CD4-positive, CD25-positive, alpha-beta regulatory T cell (primary cell): Measurements from ENCODE around the gene CPLANE2. TPM values are rescaled to one million over a fixed set of nuclear protein-coding genes. Genes with fewer than 3 reads are reported as not detected.

Experiments used
- ATAC-seq, 2 donors: fragments of 150-1000 bp; cut with Tn5 transposase; one replicate each; pipeline ENCODE4 v1.10.0; 2021; ENCODE audit warnings: low read depth in 2 of 2, moderate number of reproducible peaks in 2 of 2, moderate library complexity in 1 of 2
- DNase-seq, 3 donors: peaks; one replicate each; pipeline versions ENCODE4 v3.0.0 to v3.0.0-alpha.2; 2012 to 2022; ENCODE audit warnings: mixed read lengths in 1 of 3
- H3K27ac ChIP-seq: one replicate; pipeline ENCODE4 v1.7.0; 2013; ENCODE audit warnings: mild to moderate bottlenecking, low read length; ENCODE audit not compliant: insufficient read depth, poor library complexity, severe bottlenecking
- H3K27me3 ChIP-seq: one replicate; pipeline ENCODE4 v1.7.0; 2013; ENCODE audit warnings: low read length; ENCODE audit not compliant: control insufficient read depth, insufficient read depth
- H3K36me3 ChIP-seq: one replicate; pipeline ENCODE4 v1.7.0; 2013; ENCODE audit warnings: mild to moderate bottlenecking, low read length, moderate library complexity; ENCODE audit not compliant: control insufficient read depth, insufficient read depth
- H3K4me1 ChIP-seq: 2 replicates; pipeline ENCODE4 v1.7.0; 2013; ENCODE audit warnings: mild to moderate bottlenecking, low read length; ENCODE audit not compliant: insufficient read depth, control insufficient read depth, poor library complexity, severe bottlenecking
- H3K4me3 ChIP-seq: one replicate; pipeline ENCODE4 v1.7.0; 2013; ENCODE audit warnings: low read depth, mild to moderate bottlenecking, low read length, moderate library complexity
- H3K9me3 ChIP-seq, 2 experiments: 1 replicate in 1 of 2; 2 replicates in 1 of 2; pipeline ENCODE4 v1.7.0; 2013; ENCODE audit warnings: low read length in 2 of 2, mild to moderate bottlenecking in 1 of 2, moderate library complexity in 1 of 2; ENCODE audit not compliant: control insufficient read depth in 2 of 2
- H3K27ac Mint-ChIP-seq, 3 donors: one replicate each; pipeline ENCODE4 v1.8.0; 2020 to 2022; ENCODE audit warnings: mild to moderate bottlenecking in 3 of 3, mixed read lengths in 3 of 3, moderate library complexity in 2 of 3
- H3K27me3 Mint-ChIP-seq: one replicate; pipeline ENCODE4 v1.8.0; 2022; ENCODE audit warnings: mild to moderate bottlenecking, mixed read lengths
- H3K36me3 Mint-ChIP-seq: one replicate; pipeline ENCODE4 v1.8.0; 2020; ENCODE audit warnings: mixed read lengths
- H3K4me1 Mint-ChIP-seq, 4 donors: one replicate each; pipeline ENCODE4 v1.8.0; 2020 to 2022; ENCODE audit warnings: mixed read lengths in 4 of 4, mild to moderate bottlenecking in 1 of 4
- H3K4me3 Mint-ChIP-seq, 4 donors: one replicate each; pipeline ENCODE4 v1.8.0; 2020 to 2022; ENCODE audit warnings: mild to moderate bottlenecking in 4 of 4, mixed read lengths in 4 of 4, moderate library complexity in 3 of 4
- H3K9me3 Mint-ChIP-seq, 7 donors: one replicate each; pipeline ENCODE4 v1.8.0; 2020 to 2022; ENCODE audit warnings: mixed read lengths in 7 of 7, mild to moderate bottlenecking in 3 of 7, moderate library complexity in 2 of 7
- polyA plus RNA-seq, 4 donors: library from polyadenylated mRNA; unstranded; fragments of 300-500 nt; fragmentation: Illumina TruSeq; gene quantifications; one replicate each; pipeline ENCODE4 v1.2.3, GENCODE V29; 2021
- total RNA-seq: library from RNA; stranded (reverse); gene quantifications from one replicate; pipeline ENCODE4 v1.2.3, GENCODE V29; 2022

CPLANE2 gene
- total and polyA plus RNA-seq, 5 donors from 2014 or later, result 1.2 to 7.5 (median 1.5) TPM

- Histone ChIP-seq H3K4me1 (no peaks in the 10 kb centered on the region), H3K27ac (no peak overlapping the region), H3K36me3 (peaks cover 57% of the 10 kb centered on the region), H3K9me3 (no peaks in the 10 kb centered on the region), H3K4me3 (no peak overlapping the region), H3K27me3 (no peaks in the 10 kb centered on the region)
- peak overlapping the region; percentile 21 to 85 (median 38) for H3K27ac Mint-ChIP-seq
- DNase-seq, result no peak
- peaks cover 4 to 20% (median 6%) of the 10 kb centered on the region in 4 donors for H3K4me1 Mint-ChIP-seq
- peak overlapping the region in 1 of 4 donors; percentile 21 for H3K4me3 Mint-ChIP-seq
- peaks cover 0 to 1% (median 0%) of the 10 kb centered on the region in 7 donors for H3K9me3 Mint-ChIP-seq
- H3K27me3 Mint-ChIP-seq, result no peaks in the 10 kb centered on the region
- no peak for ATAC-seq
- peaks cover 26% of the 10 kb centered on the region for H3K36me3 Mint-ChIP-seq
Observed at GRCh38 chr1:16254263-16254928, 17.4 kb upstream of the CPLANE2 start.

GRCh38 chr1:16253332-16253922, 16.4 kb upstream of the CPLANE2 start:
- no peaks in the 10 kb centered on the region for H3K4me1 ChIP-seq
- no peak overlapping the region for H3K4me3 ChIP-seq
- Mint-ChIP-seq H3K4me3 (no peak overlapping the region), H3K9me3 (peaks cover 0 to 1% (median 0%) of the 10 kb centered on the region in 7 donors), H3K4me1 (peaks cover 4 to 20% (median 5%) of the 10 kb centered on the region in 4 donors), H3K36me3 (peaks cover 26% of the 10 kb centered on the region), H3K27ac (no peak overlapping the region), H3K27me3 (no peaks in the 10 kb centered on the region)
- H3K27me3 ChIP-seq, result no peaks in the 10 kb centered on the region
- no peaks in the 10 kb centered on the region for H3K9me3 ChIP-seq
- no peak overlapping the region for H3K27ac ChIP-seq
- DNase-seq, result no peak
- ATAC-seq, result no peak
- H3K36me3 ChIP-seq, result peaks cover 60% of the 10 kb centered on the region

GRCh38 chr1:16252912-16253311, 15.9 kb upstream of the CPLANE2 start:
- no peak overlapping the region for H3K27ac ChIP-seq
- no peaks in the 10 kb centered on the region for H3K9me3 ChIP-seq
- H3K36me3 Mint-ChIP-seq, result peaks cover 26% of the 10 kb centered on the region
- peak overlapping the region in 2 of 3 donors; percentile 4 to 54 for H3K27ac Mint-ChIP-seq
- H3K4me1 Mint-ChIP-seq, result peaks cover 4 to 20% (median 5%) of the 10 kb centered on the region in 4 donors
- peaks cover 64% of the 10 kb centered on the region for H3K36me3 ChIP-seq
- no peak overlapping the region for H3K4me3 Mint-ChIP-seq
- no peaks in the 10 kb centered on the region for H3K4me1 ChIP-seq
- H3K4me3 ChIP-seq, result no peak overlapping the region
- H3K27me3 ChIP-seq, result no peaks in the 10 kb centered on the region
- H3K27me3 Mint-ChIP-seq, result no peaks in the 10 kb centered on the region
- peaks cover 0 to 1% (median 0%) of the 10 kb centered on the region in 7 donors for H3K9me3 Mint-ChIP-seq
- DNase-seq (no peak), ATAC-seq (no peak)

- H3K4me3 ChIP-seq, result no peak overlapping the region
- peaks cover 0 to 1% (median 0%) of the 10 kb centered on the region in 7 donors for H3K9me3 Mint-ChIP-seq
- no peaks in the 10 kb centered on the region for H3K4me1 ChIP-seq
- no peaks in the 10 kb centered on the region for H3K9me3 ChIP-seq
- peaks cover 4 to 18% (median 5%) of the 10 kb centered on the region in 4 donors for H3K4me1 Mint-ChIP-seq
- DNase-seq (no peak), ATAC-seq (no peak)
- H3K36me3 Mint-ChIP-seq, result peaks cover 31% of the 10 kb centered on the region
- peaks cover 65% of the 10 kb centered on the region for H3K36me3 ChIP-seq
- no peaks in the 10 kb centered on the region for H3K27me3 Mint-ChIP-seq
- no peaks in the 10 kb centered on the region for H3K27me3 ChIP-seq
- H3K27ac ChIP-seq, result no peak overlapping the region
- no peak overlapping the region for H3K27ac Mint-ChIP-seq
- no peak overlapping the region for H3K4me3 Mint-ChIP-seq
Observed at GRCh38 chr1:16251381-16251780, 14.4 kb upstream of the CPLANE2 start.

- Mint-ChIP-seq H3K36me3 (peaks cover 31% of the 10 kb centered on the region), H3K27me3 (no peaks in the 10 kb centered on the region), H3K9me3 (peaks cover 0 to 1% (median 0%) of the 10 kb centered on the region in 7 donors), H3K4me3 (no peak overlapping the region), H3K4me1 (peaks cover 4 to 16% (median 5%) of the 10 kb centered on the region in 4 donors), H3K27ac (no peak overlapping the region)
- H3K36me3 ChIP-seq, result peaks cover 60% of the 10 kb centered on the region
- DNase-seq (no peak), ATAC-seq (no peak)
- no peak overlapping the region for H3K27ac ChIP-seq
- no peaks in the 10 kb centered on the region for H3K27me3 ChIP-seq
- no peaks in the 10 kb centered on the region for H3K9me3 ChIP-seq
- H3K4me1 ChIP-seq, result no peaks in the 10 kb centered on the region
- no peak overlapping the region for H3K4me3 ChIP-seq
Observed at GRCh38 chr1:16250524-16251251, 13.7 kb upstream of the CPLANE2 start.

- no peak for ATAC-seq
- H3K27ac ChIP-seq, result no peak overlapping the region
- peaks cover under 1 to 11% (median 5%) of the 10 kb centered on the region in 4 donors for H3K4me1 Mint-ChIP-seq
- peak overlapping the region; percentile 23 to 82 (median 46) for H3K27ac Mint-ChIP-seq
- no peak overlapping the region for H3K4me3 Mint-ChIP-seq
- H3K27me3 Mint-ChIP-seq, result no peaks in the 10 kb centered on the region
- H3K4me3 ChIP-seq, result no peak overlapping the region
- H3K36me3 Mint-ChIP-seq, result peaks cover 29% of the 10 kb centered on the region
- peaks cover 53% of the 10 kb centered on the region for H3K36me3 ChIP-seq
- H3K9me3 ChIP-seq, result no peaks in the 10 kb centered on the region
- no peaks in the 10 kb centered on the region for H3K27me3 ChIP-seq
- no peaks in the 10 kb centered on the region for H3K9me3 Mint-ChIP-seq
- no peak for DNase-seq
- H3K4me1 ChIP-seq, result no peaks in the 10 kb centered on the region
Observed at GRCh38 chr1:16249596-16250241, 12.7 kb upstream of the CPLANE2 start.

- DNase-seq, result peak in 1 of 3 donors; percentile 36
- no peaks in the 10 kb centered on the region for H3K27me3 Mint-ChIP-seq
- no peaks in the 10 kb centered on the region for H3K9me3 Mint-ChIP-seq
- Histone ChIP-seq H3K9me3 (no peaks in the 10 kb centered on the region), H3K27ac (no peak overlapping the region), H3K27me3 (no peaks in the 10 kb centered on the region), H3K4me1 (peaks cover 5% of the 10 kb centered on the region), H3K36me3 (peaks cover 51% of the 10 kb centered on the region), H3K4me3 (no peak overlapping the region)
- peak overlapping the region; percentile 62 to 82 (median 75) for H3K27ac Mint-ChIP-seq
- no peak for ATAC-seq
- no peak overlapping the region for H3K4me3 Mint-ChIP-seq
- peaks cover 0 to 13% (median 10%) of the 10 kb centered on the region in 4 donors for H3K4me1 Mint-ChIP-seq
- peaks cover 24% of the 10 kb centered on the region for H3K36me3 Mint-ChIP-seq
Observed at GRCh38 chr1:16248603-16249516, 11.9 kb upstream of the CPLANE2 start.
